ENCODE results near the gene AATK.

AATK gene

DNA sequence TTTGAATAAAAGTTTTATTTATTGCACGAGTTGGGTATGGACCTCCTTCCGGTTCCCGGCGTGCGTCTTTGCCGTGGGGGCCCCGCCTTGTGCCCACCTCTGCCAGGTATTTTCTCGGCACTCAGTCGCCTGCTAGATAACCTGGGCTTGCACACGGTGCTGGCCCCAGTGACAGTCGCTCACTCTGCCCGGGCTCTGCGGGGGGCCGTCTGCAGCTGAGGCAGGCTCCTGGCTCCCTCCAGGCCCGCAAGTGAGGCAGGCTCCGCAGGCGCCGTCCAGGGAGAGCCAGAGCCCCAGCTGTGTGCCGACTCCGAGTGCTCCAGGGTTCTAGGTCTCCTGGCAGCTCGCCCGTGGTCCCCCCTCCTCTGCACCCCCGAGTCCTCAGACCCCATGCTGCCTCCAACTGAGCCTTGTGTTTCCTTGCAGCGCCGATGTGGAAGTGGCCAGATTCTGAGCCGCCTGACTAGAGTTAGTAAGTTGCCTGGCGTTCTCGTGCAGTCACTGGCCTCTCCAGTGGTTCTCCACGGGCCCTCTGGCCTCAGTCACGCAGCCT lies 55.5 kb downstream of the AATK start:
- DNase-seq, result no peak

DNA sequence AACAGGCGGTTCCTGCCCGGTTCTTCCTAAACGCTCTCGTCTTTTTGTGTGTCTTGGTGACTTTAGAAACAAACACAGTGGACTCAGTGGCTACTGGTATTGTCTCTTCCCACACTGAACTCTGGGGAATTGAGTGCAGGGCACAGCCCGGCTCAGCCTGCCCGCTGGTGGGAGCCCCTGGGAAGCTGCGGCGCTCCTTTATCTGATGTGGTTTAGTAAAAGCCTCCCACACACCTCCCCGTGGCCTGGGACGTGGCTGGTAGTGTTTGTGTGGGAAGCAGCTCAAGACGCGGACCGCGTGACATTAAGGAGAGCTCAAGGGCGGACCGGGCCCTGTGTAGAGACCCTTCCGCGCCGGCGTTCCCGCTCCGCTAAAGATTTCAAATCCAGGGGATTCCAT lies 56.1 kb downstream of the AATK start:
- DNase-seq, result no peak

DNA sequence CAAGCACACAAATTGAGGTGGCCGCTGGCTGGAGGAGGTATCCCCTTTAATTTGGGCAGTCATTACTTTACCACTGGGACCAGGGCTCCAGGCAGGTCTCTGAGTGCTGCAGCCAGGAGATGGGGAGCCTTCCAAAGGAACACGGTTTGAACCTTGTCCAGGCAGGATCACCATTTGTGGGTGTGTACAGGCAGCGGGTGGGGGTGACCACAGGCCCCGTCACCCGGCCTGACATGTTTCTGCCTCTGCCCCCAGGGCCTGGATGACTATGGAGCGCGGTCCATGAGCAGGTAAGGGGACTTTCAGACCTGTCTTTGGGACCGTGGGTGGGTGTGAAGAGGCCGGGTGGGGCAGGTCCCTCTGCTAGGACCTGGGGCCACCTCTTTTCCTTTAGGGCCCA lies 57.8 kb downstream of the AATK start:
- DNase-seq, result no peak

DNA sequence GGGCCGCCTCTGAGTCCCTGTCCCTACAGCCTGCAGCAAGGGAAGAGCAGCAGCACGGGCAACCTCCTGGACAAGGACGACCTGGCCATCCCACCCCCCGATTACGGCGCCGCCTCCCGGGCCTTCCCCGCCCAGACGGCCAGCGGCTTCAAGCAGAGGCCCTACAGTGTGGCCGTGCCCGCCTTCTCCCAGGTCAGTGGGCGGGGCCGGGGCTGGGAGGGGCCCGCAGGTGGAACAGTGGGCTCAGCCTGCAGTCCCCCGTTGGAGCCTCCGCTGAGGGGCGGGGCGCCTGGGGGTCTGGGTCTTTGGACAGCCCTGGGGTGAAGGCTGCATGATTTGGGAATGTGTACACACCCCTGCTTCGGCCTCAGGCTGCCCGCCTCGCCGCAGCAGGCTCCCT lies 59.3 kb downstream of the AATK start:
- DNase-seq, result no peak

- DNase-seq, result no peak
Observed at GRCh38 chr17:81103379-81103778, 62.6 kb downstream of the AATK start.

DNA sequence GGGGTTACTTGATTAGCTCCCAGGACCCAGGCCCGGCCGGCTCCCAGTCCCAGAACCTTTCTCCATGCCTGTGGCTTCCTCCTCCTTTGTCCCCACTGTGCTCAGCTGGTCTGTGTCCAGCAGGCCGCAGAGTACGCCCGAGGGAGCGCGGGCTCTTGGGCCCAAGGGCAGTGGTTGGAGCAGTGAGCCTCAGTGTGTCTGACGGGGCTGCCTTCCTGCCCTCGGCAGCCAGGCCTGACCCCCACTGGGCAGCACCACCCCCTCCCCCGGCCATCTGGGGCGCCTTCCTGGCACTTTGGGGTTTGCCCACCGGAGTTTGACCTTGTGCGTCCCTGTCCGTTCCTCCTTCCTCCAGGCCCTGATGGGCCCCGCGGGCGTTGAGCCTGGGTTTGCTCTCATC lies 63.2 kb downstream of the AATK start:
- DNase-seq, result no peak

- DNase-seq, result no peak
Observed at GRCh38 chr17:81102352-81102751, 63.7 kb downstream of the AATK start.

- DNase-seq, result peak; percentile 92
Observed at GRCh38 chr17:81101614-81102306, 64.3 kb downstream of the AATK start.

- DNase-seq, result no peak
Observed at GRCh38 chr17:81100668-81101067, 65.4 kb downstream of the AATK start.

GRCh38 chr17:81099888-81100287 lies 66.1 kb downstream of the AATK start:
- no peak for DNase-seq

DNA sequence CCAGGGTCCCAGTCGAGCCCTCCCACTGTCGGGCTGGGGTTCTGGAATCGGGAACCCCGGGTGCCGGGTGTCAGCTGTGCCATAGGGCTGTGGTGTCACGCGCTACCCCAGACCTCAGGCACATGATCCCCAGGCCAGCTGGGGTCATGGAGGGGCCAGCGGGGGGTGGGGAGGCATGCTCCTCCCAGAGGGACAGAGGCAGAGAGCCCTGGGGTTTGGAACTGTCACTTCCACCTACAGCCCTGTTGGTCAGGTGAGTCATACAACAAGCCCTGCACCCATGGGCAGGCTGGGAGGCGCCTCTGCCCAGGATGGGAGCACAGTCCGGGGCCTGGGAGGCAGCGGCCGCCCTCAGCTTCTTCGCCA lies 68.1 kb downstream of the AATK start:
- DNase-seq, result no peak

DNA sequence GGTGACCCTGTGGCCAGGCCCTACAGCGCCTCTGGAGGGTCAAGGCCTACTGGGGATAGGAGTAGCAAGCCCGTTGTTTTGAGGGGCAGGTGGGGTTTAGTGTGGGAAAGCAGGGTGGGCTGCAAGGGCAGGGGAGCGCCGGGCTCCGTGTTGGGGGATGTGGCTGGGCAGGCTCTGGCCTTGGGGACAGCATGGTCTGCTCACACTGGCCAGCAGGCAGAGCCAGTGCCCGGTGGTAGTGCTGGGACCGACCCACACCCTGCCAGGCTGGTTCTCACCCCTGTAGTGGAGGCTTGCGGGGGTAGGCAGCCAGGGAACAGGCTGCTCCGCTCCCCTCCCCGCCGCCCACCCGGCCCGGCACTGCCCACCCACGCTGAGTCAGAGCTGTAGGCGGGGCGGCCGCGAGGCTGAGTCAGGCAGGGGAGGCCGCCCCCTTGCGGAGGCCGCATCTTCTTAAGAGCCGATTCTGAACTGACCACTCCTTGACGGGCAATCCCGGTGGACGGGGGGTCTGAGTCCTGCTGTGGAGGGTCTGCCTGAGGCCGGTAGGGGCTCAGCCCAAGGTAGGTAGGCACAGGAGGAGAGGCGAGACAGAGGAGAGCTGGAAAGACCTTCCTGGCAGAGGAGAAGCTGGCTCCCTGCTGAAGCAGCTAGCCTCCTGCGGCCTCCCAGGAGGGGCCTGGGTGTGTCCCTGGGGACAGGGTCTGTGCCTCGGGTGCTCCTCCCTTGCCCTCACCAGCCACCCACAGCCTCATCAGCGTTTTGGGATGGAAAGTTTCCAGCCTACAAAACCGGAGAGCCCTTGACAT lies 68.7 kb downstream of the AATK start:
- DNase-seq, result no peak

DNA sequence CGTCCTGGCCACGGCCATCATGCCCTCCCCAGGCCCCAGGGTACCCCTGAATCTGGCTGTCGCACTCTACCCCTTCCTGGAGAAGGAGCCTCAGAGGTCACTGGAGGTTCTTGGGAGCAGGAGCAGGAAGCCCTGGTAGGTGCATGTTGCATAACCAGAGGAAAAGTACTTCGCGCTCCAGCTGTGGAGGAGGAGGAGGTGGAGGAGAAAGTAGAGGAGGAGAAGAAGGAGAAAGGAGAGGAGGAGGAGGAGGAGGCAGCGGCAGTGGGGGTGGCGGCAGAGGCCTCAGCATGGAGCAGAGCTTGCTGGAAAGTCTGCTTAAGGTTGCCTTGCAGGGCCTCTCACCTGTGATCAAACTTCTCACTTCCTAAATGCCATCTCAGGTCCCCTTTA lies 69.3 kb downstream of the AATK start:
- DNase-seq, result no peak

GRCh38 chr17:81095383-81095762 lies 70.6 kb downstream of the AATK start:
- no peak for DNase-seq

- no peak for DNase-seq
Observed at GRCh38 chr17:81094509-81095382, 71.3 kb downstream of the AATK start.

DNA sequence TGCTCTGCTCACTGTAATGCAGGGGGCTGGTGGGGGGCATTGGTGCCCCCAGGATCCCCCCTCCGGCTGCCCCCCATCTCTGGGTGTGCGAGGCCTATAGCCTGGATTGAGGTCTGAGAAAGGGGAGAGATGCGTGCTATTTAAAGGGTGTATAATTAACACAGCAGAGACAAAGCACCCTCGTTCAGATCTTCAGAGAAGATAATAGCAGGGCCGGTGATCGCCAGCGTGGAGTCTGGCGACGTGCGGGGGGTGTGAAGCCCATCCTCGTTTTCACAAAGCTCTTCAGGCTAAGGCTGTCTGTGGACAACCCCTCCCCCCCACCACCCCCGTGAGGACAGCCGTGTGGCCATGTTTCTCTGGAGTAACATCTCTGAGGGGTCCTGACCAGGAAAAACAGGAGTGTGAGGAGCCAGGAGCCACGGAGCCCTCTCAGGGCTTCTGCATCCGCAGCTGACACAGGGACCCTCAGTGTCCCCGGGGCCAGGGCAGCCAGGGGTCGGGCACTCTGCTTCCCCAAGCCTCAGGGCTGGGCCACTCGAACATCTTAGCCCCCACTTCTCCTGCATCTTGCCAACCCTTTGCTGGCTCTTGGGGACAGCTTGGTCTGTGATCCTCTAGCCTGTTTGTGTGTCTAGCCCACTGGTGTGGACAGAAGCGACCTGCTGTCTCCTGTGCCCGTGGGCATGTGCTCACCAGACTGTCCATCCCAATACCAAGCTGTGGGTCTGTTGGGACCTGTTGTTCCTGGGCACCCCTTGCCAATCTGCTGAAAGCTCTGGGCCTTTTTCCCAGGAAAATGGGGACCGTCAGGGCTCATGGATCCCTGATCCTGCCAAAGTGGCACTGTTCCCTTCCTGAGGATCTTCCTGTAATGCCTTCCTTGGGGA lies 72.2 kb downstream of the AATK start:
- DNase-seq, result no peak

DNA sequence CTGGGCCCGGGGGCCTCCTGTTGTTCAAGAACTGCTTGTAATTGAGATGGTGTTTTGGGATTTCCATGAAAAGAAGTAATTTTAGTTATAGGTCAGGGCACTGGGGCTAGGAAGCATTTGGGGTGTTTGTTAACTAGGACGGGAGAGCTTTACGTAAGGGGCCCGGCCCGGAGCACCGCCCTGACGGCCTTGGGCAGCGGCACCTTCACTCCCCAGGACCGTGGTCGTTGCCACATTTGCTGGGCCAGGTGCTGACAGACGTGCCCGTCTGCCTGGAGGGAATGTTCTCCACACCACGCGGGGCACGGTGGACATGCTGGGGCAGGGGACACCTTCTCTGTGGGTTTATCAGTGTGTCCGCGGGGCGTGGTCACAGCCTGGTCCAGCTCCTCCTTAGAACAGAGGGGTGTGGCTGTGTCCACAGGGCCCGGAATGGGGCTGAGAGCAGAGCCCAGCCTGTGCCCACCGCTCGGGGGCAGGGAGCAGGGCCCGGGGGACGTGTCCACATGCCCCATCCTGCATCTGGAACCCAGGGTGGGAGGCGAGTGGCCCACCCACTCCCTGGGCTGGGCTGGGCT lies 73.4 kb downstream of the AATK start:
- DNase-seq, result no peak

DNA sequence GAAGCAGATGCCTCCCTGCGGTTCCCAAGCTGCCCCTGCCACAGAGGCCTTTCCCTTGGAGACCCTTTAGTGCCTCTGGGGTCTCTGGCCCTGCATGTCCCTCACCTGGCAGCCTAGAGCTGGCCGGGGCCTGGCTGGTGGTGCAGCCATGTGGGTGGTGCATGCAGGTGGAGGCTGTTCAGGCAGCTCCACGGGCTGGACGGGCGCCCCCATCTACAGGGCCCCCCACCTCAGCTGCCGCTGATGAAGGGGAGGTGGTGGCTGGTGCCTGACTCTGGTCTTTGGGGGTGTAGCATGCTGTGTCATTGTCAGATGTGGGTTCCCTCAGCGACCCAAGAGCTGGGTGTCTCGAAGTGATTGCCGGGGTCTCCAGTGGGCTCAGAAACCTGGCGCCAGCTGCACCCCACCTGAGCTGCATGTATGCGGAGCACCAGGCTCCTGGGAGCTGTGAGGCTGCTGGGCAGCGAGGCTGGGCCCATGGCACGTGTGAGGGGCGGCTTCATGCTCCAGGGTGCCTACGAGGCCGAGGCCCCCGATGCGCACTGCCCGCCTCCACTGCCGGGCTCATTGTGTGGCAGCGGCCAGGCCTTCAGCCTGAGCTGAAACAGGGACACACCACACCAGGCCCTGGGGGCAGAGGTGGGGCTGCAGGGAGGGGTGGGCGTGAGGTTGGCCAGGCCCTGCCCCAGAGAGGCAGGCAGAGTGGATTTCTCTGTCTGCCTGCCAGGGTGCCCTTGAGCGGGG lies 74.1 kb downstream of the AATK start:
- no peak for DNase-seq

DNA sequence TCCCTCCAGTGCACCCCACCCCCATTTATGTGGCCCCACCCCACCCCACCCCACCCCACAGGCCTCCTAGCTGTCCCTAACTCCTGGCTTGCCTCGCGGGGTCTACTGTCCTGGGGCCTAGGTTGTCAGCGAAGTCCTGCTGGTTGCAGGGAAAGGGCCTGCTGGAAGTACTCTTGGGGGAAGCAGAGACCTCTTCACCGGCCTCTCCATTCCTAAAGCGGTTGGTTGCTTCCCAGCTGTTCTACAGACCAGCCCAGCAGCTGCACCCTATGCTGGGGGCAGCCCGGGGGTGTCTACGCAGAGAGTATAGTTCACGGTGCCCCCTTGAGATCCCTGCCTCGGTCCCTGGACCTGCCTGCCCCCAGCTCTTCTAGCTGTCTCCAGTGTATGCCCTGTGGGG lies 74.9 kb downstream of the AATK start:
- DNase-seq, result no peak

DNA sequence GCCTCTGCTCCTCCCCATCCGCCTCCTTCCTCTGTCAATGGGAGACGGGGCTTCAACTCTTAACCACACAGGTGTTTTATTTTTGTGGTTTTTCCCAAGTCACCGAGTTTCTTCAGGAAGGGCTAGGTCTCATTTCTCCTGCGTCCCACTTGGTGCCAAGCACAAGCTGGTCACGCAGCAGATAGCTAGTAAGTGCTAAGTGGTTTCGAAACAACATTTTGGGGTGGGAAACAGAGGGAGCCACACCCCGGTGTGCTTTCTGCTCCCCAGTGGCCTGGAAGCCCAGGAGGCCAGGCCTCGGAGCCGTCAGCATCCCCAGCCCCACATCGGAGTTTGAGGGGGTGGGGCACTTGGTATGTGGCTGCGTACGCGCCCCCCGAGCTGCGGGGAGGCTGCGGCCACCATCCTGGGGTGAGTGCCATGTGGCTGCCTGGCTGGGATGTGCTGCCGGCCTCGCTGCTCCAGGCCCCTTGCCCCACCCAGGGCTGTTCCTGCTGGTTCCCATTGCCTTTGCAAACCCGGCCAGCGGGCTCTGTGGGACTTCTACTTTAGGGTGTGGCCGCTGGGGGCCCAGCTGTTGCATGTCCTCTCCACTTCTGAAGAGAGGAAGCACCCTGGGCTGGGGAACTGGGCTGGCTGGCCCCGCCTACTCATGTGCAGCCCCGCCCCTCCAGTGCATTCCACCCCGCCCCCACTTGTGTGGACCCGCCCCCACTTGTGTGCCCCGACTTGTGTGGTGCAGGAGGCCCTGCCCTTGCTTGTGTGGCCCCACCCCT lies 75.5 kb downstream of the AATK start:
- DNase-seq, result peak; percentile 31
